Endothelial cell of umbilical vein (primary cell): ENCODE measurements around the gene IKZF3. TPM values are rescaled to one million over a fixed set of nuclear protein-coding genes. Genes with fewer than 3 reads are reported as not detected.

Experiments used
- BruUV-seq: library from RNA; stranded (reverse); fragments of 400-500 nt; replicated peaks from 2 replicates; lab custom pipeline; 2021; lab: Mats Ljungman, UMichigan
- CTCF ChIA-PET: fragments of 300-600, 350-600 bp; sonication (Branson Sonifier 250); formaldehyde crosslinking; loops from one replicate; lab custom pipeline; 2021; ENCODE audit warnings: antibody characterized with exemption, inconsistent platforms; lab: Charles Lee
- POLR2A ChIA-PET: fragments of 300-600, 350-600 bp; sonication (Branson Sonifier 250); formaldehyde crosslinking; loops from one replicate; lab custom pipeline; 2021; ENCODE audit warnings: antibody characterized with exemption, inconsistent platforms; lab: Charles Lee
- DNase-seq: peaks from one replicate; pipeline ENCODE4 v3.0.0-alpha.2; 2011; ENCODE audit warnings: low read depth, low spot score
- FAIRE-seq: peaks from 2 replicates; lab custom pipeline; 2011; peaks lifted over from hg19 to GRCh38; lab: Jason Lieb, UNC
- H2AFZ ChIP-seq: 2 replicates; pipeline ENCODE4 v1.6.0; 2012; ENCODE audit warnings: low read depth, low read length, control low read depth, inconsistent platforms
- H3K27ac ChIP-seq: 2 replicates; pipeline ENCODE4 v1.5.1; 2011; ENCODE audit warnings: low read depth, mild to moderate bottlenecking, control low read depth, low read length, moderate library complexity; ENCODE audit not compliant: insufficient read depth
- H3K27me3 ChIP-seq, 2 experiments: 2 replicates each; pipeline versions ENCODE4 v1.6.0 to v1.6.1; 2011; ENCODE audit warnings: low read length in 2 of 2, mixed read lengths in 1 of 2; ENCODE audit not compliant: control insufficient read depth in 2 of 2, insufficient read depth in 2 of 2
- H3K36me3 ChIP-seq, 2 experiments: 2 replicates in 1 of 2; 3 replicates in 1 of 2; pipeline ENCODE4 v1.5.1; 2011; ENCODE audit warnings: low read length in 2 of 2, mild to moderate bottlenecking in 1 of 2, moderate library complexity in 1 of 2; ENCODE audit not compliant: control insufficient read depth in 2 of 2, insufficient read depth in 2 of 2; ENCODE audit errors: extremely low read depth in 1 of 2
- H3K4me1 ChIP-seq: 3 replicates; pipeline ENCODE4 v1.5.1; 2011; ENCODE audit warnings: mild to moderate bottlenecking, low read length; ENCODE audit not compliant: control insufficient read depth, insufficient read depth; ENCODE audit errors: extremely low read depth
- H3K4me2 ChIP-seq: 2 replicates; pipeline ENCODE4 v1.6.1; 2011; ENCODE audit warnings: low read length, control low read depth, mixed read lengths; ENCODE audit not compliant: insufficient read depth
- H3K4me3 ChIP-seq, 3 experiments: fragments of 200-600 bp in 1 of 3; sonication (generic), shearing (Covaris generic) in 1 of 3; replicated peaks in 1 of 3; 2 replicates each; pipeline ENCODE4 v1.5.1; 2011 to 2016; ENCODE audit warnings: control low read depth in 3 of 3, low read length in 3 of 3, mild to moderate bottlenecking in 2 of 3, inconsistent platforms in 1 of 3, low read depth in 1 of 3, moderate library complexity in 1 of 3; ENCODE audit not compliant: insufficient read depth in 1 of 3
- H3K79me2 ChIP-seq: 2 replicates; pipeline ENCODE4 v1.6.0; 2012; ENCODE audit warnings: low read length, inconsistent platforms; ENCODE audit not compliant: control insufficient read depth, insufficient read depth
- H3K9ac ChIP-seq: replicated peaks from 2 replicates; pipeline ENCODE3; 2011; ENCODE audit warnings: low read length, control low read depth; ENCODE audit not compliant: insufficient read depth; ENCODE audit errors: extremely low read depth
- H3K9me1 ChIP-seq: replicated peaks from 3 replicates; pipeline ENCODE4 v1.6.0; 2011; ENCODE audit warnings: mild to moderate bottlenecking, low read length; ENCODE audit not compliant: control insufficient read depth, insufficient read depth; ENCODE audit errors: extremely low read depth
- H3K9me3 ChIP-seq: replicated peaks from 2 replicates; pipeline ENCODE4 v1.5.1; 2012; ENCODE audit warnings: low read length, inconsistent platforms; ENCODE audit not compliant: control insufficient read depth, insufficient read depth
- H4K20me1 ChIP-seq: replicated peaks from 2 replicates; pipeline ENCODE3; 2011; ENCODE audit warnings: mild to moderate bottlenecking, low read length; ENCODE audit not compliant: control insufficient read depth, insufficient read depth; ENCODE audit errors: extremely low read depth
- EZH2 ChIP-seq: IDR thresholded peaks from 2 replicates; pipeline ENCODE4 v1.6.1; 2012; ENCODE audit warnings: borderline replicate concordance, low read depth, mild to moderate bottlenecking, moderate library complexity, low read length, inconsistent platforms; ENCODE audit not compliant: severe bottlenecking
- FOS ChIP-seq: IDR thresholded peaks from 2 replicates; pipeline ENCODE4 v1.6.1; 2011; ENCODE audit warnings: mild to moderate bottlenecking, low read length, moderate library complexity, borderline replicate concordance; ENCODE audit not compliant: insufficient read depth
- GATA2 ChIP-seq: IDR thresholded peaks from 2 replicates; pipeline ENCODE4 v1.7.0; 2011; ENCODE audit warnings: low read depth, mild to moderate bottlenecking, moderate library complexity, mixed read lengths, low read length; ENCODE audit not compliant: insufficient read length, insufficient read depth
- JUN ChIP-seq: IDR thresholded peaks from 2 replicates; pipeline ENCODE4 v1.6.1; 2011; ENCODE audit warnings: borderline replicate concordance, low read depth; ENCODE audit not compliant: insufficient read length, insufficient read depth
- MAX ChIP-seq: IDR thresholded peaks from 2 replicates; pipeline ENCODE4 v1.6.1; 2011; ENCODE audit not compliant: insufficient read depth, insufficient read length
- MYC ChIP-seq: IDR thresholded peaks from one replicate; pipeline ENCODE4 v1.6.1; 2011; ENCODE audit warnings: mild to moderate bottlenecking, low read depth, low read length
- POLR2A ChIP-seq: IDR thresholded peaks from 2 replicates; pipeline ENCODE4 v1.6.1; 2012; ENCODE audit warnings: low read depth, mild to moderate bottlenecking, control low read depth, low read length
- POLR2AphosphoS5 ChIP-seq: IDR thresholded peaks from 2 replicates; pipeline ENCODE4 v1.6.1; 2012; ENCODE audit warnings: low read depth, mild to moderate bottlenecking, control low read depth, low read length, moderate library complexity; ENCODE audit not compliant: insufficient read depth
- dilution Hi-C: fragments of 300-500 bp; cut with MboI; formaldehyde crosslinking; loops from one replicate; pipeline ENCODE4 v1.15.0; 2019; ENCODE audit warnings: low sequenced_read_pairs; ENCODE audit not compliant: extremely low pct_ligation_motif_present
- intact Hi-C: fragments of 100-400 bp; cut with micrococcal nuclease; formaldehyde crosslinking; loops from one replicate; pipeline ENCODE4 v1.10.0; 2022
- polyA plus RNA-seq, 4 experiments: library from polyadenylated mRNA; depleted of rRNA in 3 of 4; stranded (reverse) in 3 of 4; unstranded in 1 of 4; fragments of >200 nt; gene quantifications; 2 replicates each; pipeline versions ENCODE4 v1.2.1 to v1.2.3, GENCODE V29; 2011 to 2012; ENCODE audit warnings: missing spikeins in 1 of 4
- total RNA-seq: library from RNA; stranded (reverse); gene quantifications from 2 replicates; pipeline ENCODE4 v1.2.3, GENCODE V29; 2021
- TF ChIP-seq, protein P1 (sequence below), 2 donors: IDR thresholded peaks; 1 replicate in 1 of 2; 2 replicates in 1 of 2; pipeline ENCODE4 v1.5.1; 2011; ENCODE audit warnings: low read length in 2 of 2, mild to moderate bottlenecking in 2 of 2, moderate library complexity in 2 of 2, control low read depth in 1 of 2, inconsistent platforms in 1 of 2, low read depth in 1 of 2; ENCODE audit not compliant: insufficient read depth in 1 of 2; ENCODE audit errors: extremely low read depth in 1 of 2

The IKZF3 gene
- total and polyA plus RNA-seq, 2 donors (not counting 3 experiments of a cell fraction or from before 2014, with no cell fraction given), result not detected

DNA sequence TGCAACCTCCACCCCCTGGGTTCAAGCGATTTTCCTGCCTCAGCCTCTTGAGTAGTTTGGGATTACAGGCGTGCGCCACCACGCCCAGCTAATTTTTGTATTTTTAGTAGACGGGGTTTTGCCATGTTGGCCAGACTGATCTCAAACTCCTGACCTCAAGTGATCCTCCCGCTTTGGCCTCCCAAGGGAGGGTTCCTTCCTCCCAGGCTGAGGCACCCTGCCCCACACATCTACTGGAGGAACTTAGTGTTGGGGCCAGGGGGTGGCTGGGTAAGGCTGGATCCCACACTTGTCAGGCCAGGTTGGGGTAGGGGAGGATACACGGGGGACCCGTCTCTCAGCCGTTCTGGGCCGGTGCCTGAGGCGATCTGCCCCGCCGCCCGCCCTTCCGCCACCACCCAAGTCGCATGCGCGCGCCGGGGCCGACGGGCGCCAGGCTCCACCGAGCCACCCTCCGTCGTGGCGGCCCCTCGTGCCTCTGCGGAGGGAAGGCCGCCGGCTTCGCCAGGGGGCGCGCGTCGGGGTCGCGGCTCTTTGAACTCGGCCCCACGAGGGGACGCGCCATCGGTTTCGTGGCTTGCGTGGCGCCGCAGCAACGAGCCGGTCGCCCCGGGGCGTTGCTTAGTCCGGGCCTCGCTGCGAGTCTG lies 110.5 kb downstream of the IKZF3 start:
- Histone ChIP-seq H3K27me3 (peaks cover 7 to 11% of the 10 kb centered on the region in 2 experiments), H4K20me1 (no peaks in the 10 kb centered on the region), H3K9me1 (no peaks in the 10 kb centered on the region), H3K27ac (no peak overlapping the region), H3K36me3 (no peaks in the 10 kb centered on the region), H3K4me3 (peak overlapping the region in 2 of 3 experiments; percentile 21 to 71), H3K4me1 (peaks cover 9% of the 10 kb centered on the region), H3K9ac (peak overlapping the region; percentile 25), H2AFZ (peak overlapping the region; percentile 96), H3K9me3 (no peaks in the 10 kb centered on the region), H3K4me2 (peak overlapping the region; percentile 48), H3K79me2 (no peaks in the 10 kb centered on the region)
- intact Hi-C loops, result loop anchor here (1.0 to 5.0 kb wide), 4 partner anchors 116 to 227 kb away; partner anchors contain the start of genes PSMD3 and STARD3
- TF ChIP-seq FOS (no peak), POLR2AphosphoS5 (no peak), EZH2 (no peak), MYC (no peak), MAX (no peak), POLR2A (no peak), GATA2 (no peak), JUN (no peak)
- TF ChIP-seq, protein P1, sequence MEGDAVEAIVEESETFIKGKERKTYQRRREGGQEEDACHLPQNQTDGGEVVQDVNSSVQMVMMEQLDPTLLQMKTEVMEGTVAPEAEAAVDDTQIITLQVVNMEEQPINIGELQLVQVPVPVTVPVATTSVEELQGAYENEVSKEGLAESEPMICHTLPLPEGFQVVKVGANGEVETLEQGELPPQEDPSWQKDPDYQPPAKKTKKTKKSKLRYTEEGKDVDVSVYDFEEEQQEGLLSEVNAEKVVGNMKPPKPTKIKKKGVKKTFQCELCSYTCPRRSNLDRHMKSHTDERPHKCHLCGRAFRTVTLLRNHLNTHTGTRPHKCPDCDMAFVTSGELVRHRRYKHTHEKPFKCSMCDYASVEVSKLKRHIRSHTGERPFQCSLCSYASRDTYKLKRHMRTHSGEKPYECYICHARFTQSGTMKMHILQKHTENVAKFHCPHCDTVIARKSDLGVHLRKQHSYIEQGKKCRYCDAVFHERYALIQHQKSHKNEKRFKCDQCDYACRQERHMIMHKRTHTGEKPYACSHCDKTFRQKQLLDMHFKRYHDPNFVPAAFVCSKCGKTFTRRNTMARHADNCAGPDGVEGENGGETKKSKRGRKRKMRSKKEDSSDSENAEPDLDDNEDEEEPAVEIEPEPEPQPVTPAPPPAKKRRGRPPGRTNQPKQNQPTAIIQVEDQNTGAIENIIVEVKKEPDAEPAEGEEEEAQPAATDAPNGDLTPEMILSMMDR (IDR thresholded peaks at IDR 0.05; ENCODE audit: extremely low read depth in 1 of 2, insufficient read depth in 1 of 2, low read depth in 1 of 2, low read length in 2 of 2), result no peak
- FAIRE-seq (peak; percentile 21), DNase-seq (no peak)
- no TSS peak for BruUV-seq
- ChIA-PET POLR2A (no interaction called here), CTCF (interaction anchor here (1.8 to 4.9 kb wide), 5 partner anchors 24 to 206 kb away, joined by 8 to 84 read pairs (median 11); partner anchors contain the start of gene MIEN1)
- dilution Hi-C loops, result no loop called here
